GM19324 (cell line): ENCODE data around the gene RYR2.

Experiments
- ATAC-seq: cut with Tn5 transposase; IDR thresholded peaks from one replicate; pipeline ENCODE4 v1.9.1; 2021; ENCODE audit warnings: mild to moderate bottlenecking, moderate library complexity; ENCODE audit not compliant: unreplicated experiment, low FRiP score

Gene RYR2

DNA sequence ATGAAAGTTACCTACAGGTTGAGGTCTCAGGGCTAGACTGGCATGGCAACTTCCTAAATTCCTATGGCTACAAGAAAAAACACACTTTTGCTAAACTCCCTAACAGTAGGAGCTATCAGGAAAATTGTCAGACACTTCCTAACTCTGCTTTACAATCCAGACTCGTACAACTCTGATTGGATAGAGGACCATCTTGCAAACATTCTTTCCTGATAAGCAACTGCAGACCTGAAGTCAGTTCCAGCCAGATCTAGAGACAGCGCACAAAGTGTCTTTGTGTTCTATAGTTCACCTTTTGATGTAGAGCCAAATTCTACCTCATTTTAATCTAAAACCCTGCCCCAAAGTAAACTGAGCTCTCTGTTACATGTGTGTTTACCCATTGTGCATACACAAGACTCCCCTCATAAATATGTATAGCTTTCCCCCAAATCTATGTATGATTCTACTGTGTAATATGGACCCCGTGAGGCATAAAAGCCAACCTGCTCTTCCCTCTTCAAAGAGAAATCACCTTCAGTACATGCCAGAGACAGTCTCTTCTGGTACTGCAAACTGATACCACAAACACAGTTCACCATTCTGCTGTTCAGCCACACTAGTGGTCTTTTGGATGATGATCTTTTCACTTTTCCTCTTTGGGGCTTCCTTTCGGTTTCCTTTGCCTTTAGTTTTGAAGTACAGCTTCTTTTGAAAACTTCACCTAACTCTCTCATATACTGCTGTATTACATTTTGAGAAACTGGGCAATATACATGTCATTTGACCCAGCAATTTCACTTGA lies 827.0 kb downstream of the RYR2 start:
- ATAC-seq: no peak

DNA sequence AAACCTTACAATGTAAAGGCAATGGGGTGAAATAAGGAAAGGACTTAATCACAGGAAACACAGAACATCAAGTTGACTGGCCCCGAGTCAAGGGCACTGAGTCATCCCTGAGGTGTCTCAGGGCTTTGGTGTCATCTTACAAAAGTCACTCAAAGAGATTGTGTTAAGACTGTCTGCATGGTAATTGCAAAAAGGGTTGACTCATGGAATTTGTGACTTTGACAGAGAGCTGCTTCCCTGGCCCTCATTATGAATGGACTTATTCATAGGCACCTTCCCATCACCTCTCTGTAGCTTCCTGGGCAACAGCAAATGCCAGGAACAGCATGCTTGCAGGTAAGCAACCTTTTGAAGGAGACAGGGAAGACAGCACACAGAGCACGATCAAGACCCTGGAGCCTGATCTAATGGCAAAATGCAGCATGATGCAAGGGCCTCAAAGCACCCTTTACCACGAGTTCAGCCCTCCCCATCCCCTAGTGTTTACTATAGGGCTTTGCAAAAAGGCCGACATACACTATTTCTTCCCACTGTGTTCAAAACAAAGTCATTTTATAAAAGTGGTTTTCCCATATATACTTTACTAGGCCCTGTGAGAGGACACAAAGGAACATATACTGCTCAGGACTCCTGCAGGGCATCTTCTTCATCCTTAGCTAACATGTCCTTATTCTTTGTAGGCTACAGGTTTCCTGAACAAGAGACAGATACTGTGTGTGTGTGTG lies 831.7 kb downstream of the RYR2 start:
- ATAC-seq: no peak

DNA sequence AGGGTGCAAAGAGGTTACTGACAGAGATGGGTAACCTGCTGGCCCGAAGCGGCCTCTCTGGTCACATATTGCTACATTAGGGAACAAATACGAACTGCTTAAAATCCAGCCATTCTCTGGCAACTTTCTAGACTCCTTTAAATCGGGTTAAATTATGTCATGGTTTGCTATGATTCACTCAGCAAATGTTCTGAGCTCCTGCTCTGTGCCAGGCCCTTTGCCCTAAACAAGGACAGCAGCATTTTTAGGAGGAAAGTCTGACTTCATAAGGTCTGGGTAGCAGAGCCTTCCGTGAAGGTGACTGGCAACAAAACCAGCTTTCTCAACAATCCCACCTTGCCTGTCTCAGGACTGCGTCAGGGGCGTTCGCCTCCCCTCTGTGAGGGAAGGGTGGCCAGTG lies 833.3 kb downstream of the RYR2 start:
- no peak for ATAC-seq

DNA sequence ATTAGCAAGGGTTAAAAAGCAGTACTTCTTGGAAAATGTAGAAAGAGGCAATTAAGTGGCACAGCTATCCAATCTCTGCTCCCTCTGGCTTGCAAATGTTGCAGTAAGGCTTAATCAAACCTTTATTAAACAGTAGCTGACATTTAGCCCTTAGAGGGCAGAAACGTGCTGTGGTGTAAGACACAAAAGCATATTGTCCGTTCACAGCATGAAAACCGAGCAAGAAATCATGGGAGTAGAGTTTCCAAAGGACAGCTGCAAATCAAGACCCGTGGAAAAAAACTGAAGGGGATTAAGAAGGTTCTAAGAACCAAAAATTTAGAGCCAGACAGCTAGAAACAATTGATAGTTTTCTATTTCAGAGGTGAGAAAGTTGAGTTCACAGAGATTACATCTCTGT lies 835.6 kb downstream of the RYR2 start:
- no peak for ATAC-seq

DNA sequence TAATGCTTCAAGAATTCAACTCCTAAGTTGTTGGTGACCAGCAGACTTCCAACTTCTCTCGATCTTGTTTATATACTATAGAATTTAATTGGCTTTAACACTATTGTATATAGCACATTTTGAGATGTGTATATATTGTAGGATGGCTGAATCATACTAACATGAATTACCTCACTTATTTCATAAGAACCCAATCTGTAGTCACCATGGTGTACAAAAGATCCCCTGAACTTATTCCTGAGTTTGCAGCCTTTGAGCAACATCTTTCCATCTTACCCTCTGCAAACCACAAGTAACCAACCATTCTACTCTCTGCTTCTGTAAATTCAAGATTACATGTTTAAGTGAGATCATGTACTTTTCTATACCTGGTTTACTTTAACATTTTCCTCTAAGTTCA lies 836.4 kb downstream of the RYR2 start:
- no peak for ATAC-seq

DNA sequence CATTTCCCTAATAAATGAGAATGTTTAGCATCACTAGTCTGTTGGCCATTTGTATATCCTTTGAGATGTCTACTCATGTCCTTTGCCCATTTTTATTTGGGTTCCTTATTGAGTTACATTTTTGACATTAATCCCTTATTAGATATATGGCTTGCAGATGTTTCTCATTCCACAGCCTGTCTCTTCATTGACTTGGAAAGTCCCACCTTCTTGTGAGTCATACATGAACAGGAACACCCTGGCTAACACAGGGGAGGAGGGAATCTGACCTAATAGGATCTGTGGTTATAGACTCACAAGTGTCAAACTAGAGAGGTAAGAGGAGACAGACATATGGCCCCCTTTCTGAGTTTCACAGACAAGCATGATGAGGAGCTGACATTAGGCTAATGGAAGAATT lies 837.2 kb downstream of the RYR2 start:
- no peak for ATAC-seq
